ENCODE results near the gene ANKRD2.
A peak's percentile ranks its signal among the peaks of the same experiment; 100 is the strongest.
"Not testable (repeated sequence)": the region's sequence is repeated elsewhere in the genome, so short reads cannot be mapped to it uniquely, and the experiment has no call there.

ANKRD2 gene

GRCh38 chr10:97572214-97572989 lies at the start of gene ANKRD2:
Gene ANKRD2 (plus strand): TSS chr10:97572779. CDS start chr10:97572789, 10 bp downstream.
- peak; percentile 64 to 66 for DNase-seq

GRCh38 chr10:97522937-97523336 lies 49.6 kb upstream of the ANKRD2 start:
- DNase-seq, result no peak

DNA sequence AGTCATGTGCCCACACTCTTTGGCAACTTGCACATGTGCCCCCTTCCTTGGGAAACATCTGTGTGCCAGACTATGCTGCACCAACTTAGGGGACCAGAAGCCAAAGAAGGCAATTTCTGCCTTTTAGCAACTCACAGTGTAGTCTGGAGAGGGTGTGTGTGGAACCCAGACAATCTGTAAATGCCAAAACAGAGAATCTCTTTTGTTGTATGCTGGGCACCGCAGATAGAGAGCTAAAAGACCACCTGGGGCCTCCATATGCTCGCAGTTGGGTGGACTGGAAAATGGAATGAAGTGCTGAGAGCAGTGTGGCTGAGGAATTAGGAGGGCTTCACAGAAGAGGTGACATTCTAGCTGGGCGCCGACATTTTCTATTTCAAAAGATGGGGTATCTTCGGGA lies 47.5 kb upstream of the ANKRD2 start:
- DNase-seq, result no peak

- no peak for DNase-seq
These were observed 46.9 kb upstream of the ANKRD2 start for GRCh38 chr10:97525683-97526110.

GRCh38 chr10:97528876-97529275 lies 43.7 kb upstream of the ANKRD2 start:
- not testable (repeated sequence) for DNase-seq

- DNase-seq, result no peak
These were observed 42.7 kb upstream of the ANKRD2 start for GRCh38 chr10:97529685-97530465.

- no peak for DNase-seq
These were observed 41.1 kb upstream of the ANKRD2 start for GRCh38 chr10:97531401-97531986.

- no peak for DNase-seq
These were observed 39.5 kb upstream of the ANKRD2 start for GRCh38 chr10:97532935-97533671.

DNA sequence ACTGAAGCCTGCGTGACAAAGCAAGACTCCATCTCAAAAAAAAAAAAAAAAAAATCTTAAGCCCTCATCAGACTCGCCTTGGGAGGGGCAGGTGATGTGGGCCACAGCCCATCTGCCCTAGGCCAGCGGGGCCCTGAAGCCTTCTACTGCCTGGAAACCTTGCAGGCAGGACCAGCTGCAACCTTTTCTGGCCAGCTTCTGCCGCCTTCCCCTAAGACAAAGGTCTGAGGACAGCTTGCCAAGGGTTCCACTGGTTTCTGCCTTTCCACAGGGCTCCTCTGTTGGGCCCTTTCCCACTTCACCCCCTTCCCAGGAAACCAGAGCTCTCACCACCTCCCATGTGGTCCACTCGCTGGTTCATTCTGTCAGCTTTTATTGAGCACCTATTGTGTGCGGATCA lies 38.7 kb upstream of the ANKRD2 start:
- no peak for DNase-seq

- no peak for DNase-seq
These were observed 37.7 kb upstream of the ANKRD2 start for GRCh38 chr10:97534746-97535367.

- DNase-seq, result no peak
These were observed 35.3 kb upstream of the ANKRD2 start for GRCh38 chr10:97537186-97537869.

DNA sequence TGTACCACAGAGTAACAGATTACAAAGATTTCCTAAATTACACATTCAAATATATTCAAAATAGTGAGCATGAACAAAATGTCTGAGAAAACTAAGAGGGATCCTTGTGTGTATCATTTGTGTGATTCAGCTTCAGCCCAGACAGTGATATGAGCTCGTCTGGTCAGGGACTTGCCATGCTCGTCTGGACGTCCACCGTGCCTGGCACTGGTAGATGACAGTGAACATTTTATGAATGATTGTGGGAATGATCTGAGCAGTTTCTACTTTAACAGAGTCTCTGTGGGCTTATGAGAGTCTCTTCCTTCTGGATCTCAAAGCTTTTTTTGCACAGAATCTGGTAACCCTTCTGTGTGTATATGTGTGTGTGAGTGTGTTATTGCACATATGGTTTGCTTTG lies 34.2 kb upstream of the ANKRD2 start:
- DNase-seq, result no peak

GRCh38 chr10:97538839-97539238 lies 33.7 kb upstream of the ANKRD2 start:
- DNase-seq, result no peak

GRCh38 chr10:97539523-97540200 lies 32.9 kb upstream of the ANKRD2 start:
- DNase-seq, result no peak

GRCh38 chr10:97540669-97541500 lies 31.7 kb upstream of the ANKRD2 start:
- no peak for DNase-seq

- DNase-seq, result no peak
These were observed 30.2 kb upstream of the ANKRD2 start for GRCh38 chr10:97542169-97543024.

- DNase-seq, result peak in 1 of 2 experiments; percentile 26
These were observed 29.5 kb upstream of the ANKRD2 start for GRCh38 chr10:97543025-97543546.

DNA sequence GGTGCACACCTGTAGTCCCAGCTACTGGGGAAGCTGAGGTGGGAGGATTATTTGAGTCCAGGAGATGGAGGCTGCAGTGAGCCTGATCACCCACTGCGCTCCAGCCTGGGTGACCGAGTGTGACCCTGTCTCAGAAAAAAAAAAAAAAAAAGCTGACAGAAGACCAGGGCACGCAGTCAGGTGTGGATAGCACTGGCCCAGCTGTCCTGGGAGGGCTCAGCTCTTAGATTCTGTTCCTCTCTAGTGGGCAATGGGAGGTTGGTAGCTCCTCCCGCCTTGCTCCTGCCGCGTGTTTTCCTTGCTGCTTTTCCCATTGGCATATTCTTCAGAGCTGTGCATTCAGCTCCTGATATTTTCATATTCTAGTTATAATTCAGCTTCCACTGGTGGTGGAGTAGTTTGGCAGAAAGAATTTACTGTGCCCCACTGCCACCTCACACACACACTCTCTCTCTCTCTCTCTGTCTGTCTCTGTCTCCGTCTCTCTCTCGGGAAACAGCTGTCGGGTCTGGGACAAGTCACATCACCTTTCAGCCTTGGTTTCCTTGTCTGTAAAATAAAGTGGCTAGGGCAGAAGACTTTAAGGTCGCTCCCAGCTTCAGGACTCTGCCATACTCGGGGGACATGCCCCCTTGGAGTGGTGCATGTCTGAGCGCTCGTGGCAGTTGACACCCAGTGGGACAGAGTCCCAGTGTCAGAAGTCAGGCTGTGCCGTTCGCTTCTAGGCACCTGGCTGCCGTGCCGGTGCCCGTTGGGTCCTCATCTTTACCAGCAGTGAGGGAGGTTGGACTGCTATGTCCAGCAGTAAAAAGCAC lies 25.9 kb upstream of the ANKRD2 start:
- no peak for DNase-seq

Data from SHP77 (cell line).